Measurements from ENCODE around the gene CDPF1.
A peak's percentile ranks its signal among the peaks of the same experiment; 100 is the strongest.

Gene CDPF1

GRCh38 chr22:46250035-46250782 lies at the start of gene CDPF1:
Gene CDPF1, minus strand, starts transcription at chr22:46250293. Its CDS starts 2,009 bp downstream, at chr22:46248284.
- DNase-seq, result peak; percentile 89

- no peak for DNase-seq
Measured at GRCh38 chr22:46299101-46299500, 49.0 kb upstream of the CDPF1 start.

- DNase-seq, result peak; percentile 37
Measured at GRCh38 chr22:46297151-46297812, 47.2 kb upstream of the CDPF1 start.

GRCh38 chr22:46296257-46297150 lies 46.4 kb upstream of the CDPF1 start, which contains the start of gene GTSE1:
Gene GTSE1, plus strand, starts transcription at chr22:46296870. Its CDS starts 531 bp downstream, at chr22:46297401.
- peak; percentile 98 for DNase-seq

- peak; percentile 28 for DNase-seq
Measured at GRCh38 chr22:46295277-46295971, 45.3 kb upstream of the CDPF1 start.

- no peak for DNase-seq
Measured at GRCh38 chr22:46294784-46295183, 44.7 kb upstream of the CDPF1 start.

- no peak for DNase-seq
Measured at GRCh38 chr22:46293577-46294260, 43.6 kb upstream of the CDPF1 start.

GRCh38 chr22:46292732-46293131 lies 42.6 kb upstream of the CDPF1 start:
- no peak for DNase-seq

- DNase-seq, result no peak
Measured at GRCh38 chr22:46292173-46292572, 42.1 kb upstream of the CDPF1 start.

GRCh38 chr22:46290843-46291785 lies 41.0 kb upstream of the CDPF1 start:
- DNase-seq, result no peak

- DNase-seq, result no peak
Measured at GRCh38 chr22:46290121-46290842, 40.2 kb upstream of the CDPF1 start.

GRCh38 chr22:46289244-46289891 lies 39.3 kb upstream of the CDPF1 start:
- no peak for DNase-seq

- DNase-seq, result no peak
Measured at GRCh38 chr22:46288846-46289243, 38.8 kb upstream of the CDPF1 start.

GRCh38 chr22:46287873-46288751 lies 38.0 kb upstream of the CDPF1 start:
- peak; percentile 40 for DNase-seq

GRCh38 chr22:46286941-46287872 lies 37.1 kb upstream of the CDPF1 start:
- DNase-seq, result no peak

GRCh38 chr22:46286006-46286405 lies 35.9 kb upstream of the CDPF1 start:
- DNase-seq, result no peak

Data from hematopoietic multipotent progenitor cell treated with erythropoietin and hydrocortisone succinate and interleukin-3 and kit ligand, for 8 days (in vitro differentiated cells).